Endothelial cell of umbilical vein (primary cell): ENCODE data around the gene TOM1. TPM values are rescaled to one million over a fixed set of nuclear protein-coding genes. Genes with fewer than 3 reads are reported as not detected.

ENCODE experiments used
- BruUV-seq: library from RNA; stranded (reverse); fragments of 400-500 nt; replicated peaks from 2 replicates; lab custom pipeline; 2021; lab: Mats Ljungman, UMichigan
- CTCF ChIA-PET: fragments of 300-600, 350-600 bp; sonication (Branson Sonifier 250); formaldehyde crosslinking; loops from one replicate; lab custom pipeline; 2021; ENCODE audit warnings: antibody characterized with exemption, inconsistent platforms; lab: Charles Lee
- POLR2A ChIA-PET: fragments of 300-600, 350-600 bp; sonication (Branson Sonifier 250); formaldehyde crosslinking; loops from one replicate; lab custom pipeline; 2021; ENCODE audit warnings: antibody characterized with exemption, inconsistent platforms; lab: Charles Lee
- DNase-seq: peaks from one replicate; pipeline ENCODE4 v3.0.0-alpha.2; 2011; ENCODE audit warnings: low read depth, low spot score
- FAIRE-seq: peaks from 2 replicates; lab custom pipeline; 2011; peaks lifted over from hg19 to GRCh38; lab: Jason Lieb, UNC
- H2AFZ ChIP-seq: 2 replicates; pipeline ENCODE4 v1.6.0; 2012; ENCODE audit warnings: low read depth, low read length, control low read depth, inconsistent platforms
- H3K27ac ChIP-seq: 2 replicates; pipeline ENCODE4 v1.5.1; 2011; ENCODE audit warnings: low read depth, mild to moderate bottlenecking, control low read depth, low read length, moderate library complexity; ENCODE audit not compliant: insufficient read depth
- H3K27me3 ChIP-seq, 2 experiments: 2 replicates each; pipeline versions ENCODE4 v1.6.0 to v1.6.1; 2011; ENCODE audit warnings: low read length in 2 of 2, mixed read lengths in 1 of 2; ENCODE audit not compliant: control insufficient read depth in 2 of 2, insufficient read depth in 2 of 2
- H3K36me3 ChIP-seq, 2 experiments: 2 replicates in 1 of 2; 3 replicates in 1 of 2; pipeline ENCODE4 v1.5.1; 2011; ENCODE audit warnings: low read length in 2 of 2, mild to moderate bottlenecking in 1 of 2, moderate library complexity in 1 of 2; ENCODE audit not compliant: control insufficient read depth in 2 of 2, insufficient read depth in 2 of 2; ENCODE audit errors: extremely low read depth in 1 of 2
- H3K4me1 ChIP-seq: 3 replicates; pipeline ENCODE4 v1.5.1; 2011; ENCODE audit warnings: mild to moderate bottlenecking, low read length; ENCODE audit not compliant: control insufficient read depth, insufficient read depth; ENCODE audit errors: extremely low read depth
- H3K4me2 ChIP-seq: 2 replicates; pipeline ENCODE4 v1.6.1; 2011; ENCODE audit warnings: low read length, control low read depth, mixed read lengths; ENCODE audit not compliant: insufficient read depth
- H3K4me3 ChIP-seq, 3 experiments: fragments of 200-600 bp in 1 of 3; sonication (generic), shearing (Covaris generic) in 1 of 3; replicated peaks in 1 of 3; 2 replicates each; pipeline ENCODE4 v1.5.1; 2011 to 2016; ENCODE audit warnings: control low read depth in 3 of 3, low read length in 3 of 3, mild to moderate bottlenecking in 2 of 3, inconsistent platforms in 1 of 3, low read depth in 1 of 3, moderate library complexity in 1 of 3; ENCODE audit not compliant: insufficient read depth in 1 of 3
- H3K79me2 ChIP-seq: 2 replicates; pipeline ENCODE4 v1.6.0; 2012; ENCODE audit warnings: low read length, inconsistent platforms; ENCODE audit not compliant: control insufficient read depth, insufficient read depth
- H3K9ac ChIP-seq: replicated peaks from 2 replicates; pipeline ENCODE3; 2011; ENCODE audit warnings: low read length, control low read depth; ENCODE audit not compliant: insufficient read depth; ENCODE audit errors: extremely low read depth
- H3K9me1 ChIP-seq: replicated peaks from 3 replicates; pipeline ENCODE4 v1.6.0; 2011; ENCODE audit warnings: mild to moderate bottlenecking, low read length; ENCODE audit not compliant: control insufficient read depth, insufficient read depth; ENCODE audit errors: extremely low read depth
- H3K9me3 ChIP-seq: replicated peaks from 2 replicates; pipeline ENCODE4 v1.5.1; 2012; ENCODE audit warnings: low read length, inconsistent platforms; ENCODE audit not compliant: control insufficient read depth, insufficient read depth
- H4K20me1 ChIP-seq: replicated peaks from 2 replicates; pipeline ENCODE3; 2011; ENCODE audit warnings: mild to moderate bottlenecking, low read length; ENCODE audit not compliant: control insufficient read depth, insufficient read depth; ENCODE audit errors: extremely low read depth
- EZH2 ChIP-seq: IDR thresholded peaks from 2 replicates; pipeline ENCODE4 v1.6.1; 2012; ENCODE audit warnings: borderline replicate concordance, low read depth, mild to moderate bottlenecking, moderate library complexity, low read length, inconsistent platforms; ENCODE audit not compliant: severe bottlenecking
- FOS ChIP-seq: IDR thresholded peaks from 2 replicates; pipeline ENCODE4 v1.6.1; 2011; ENCODE audit warnings: mild to moderate bottlenecking, low read length, moderate library complexity, borderline replicate concordance; ENCODE audit not compliant: insufficient read depth
- JUN ChIP-seq: IDR thresholded peaks from 2 replicates; pipeline ENCODE4 v1.6.1; 2011; ENCODE audit warnings: borderline replicate concordance, low read depth; ENCODE audit not compliant: insufficient read length, insufficient read depth
- MAX ChIP-seq: IDR thresholded peaks from 2 replicates; pipeline ENCODE4 v1.6.1; 2011; ENCODE audit not compliant: insufficient read depth, insufficient read length
- MYC ChIP-seq: IDR thresholded peaks from one replicate; pipeline ENCODE4 v1.6.1; 2011; ENCODE audit warnings: mild to moderate bottlenecking, low read depth, low read length
- POLR2A ChIP-seq: IDR thresholded peaks from 2 replicates; pipeline ENCODE4 v1.6.1; 2012; ENCODE audit warnings: low read depth, mild to moderate bottlenecking, control low read depth, low read length
- POLR2AphosphoS5 ChIP-seq: IDR thresholded peaks from 2 replicates; pipeline ENCODE4 v1.6.1; 2012; ENCODE audit warnings: low read depth, mild to moderate bottlenecking, control low read depth, low read length, moderate library complexity; ENCODE audit not compliant: insufficient read depth
- dilution Hi-C: fragments of 300-500 bp; cut with MboI; formaldehyde crosslinking; loops from one replicate; pipeline ENCODE4 v1.15.0; 2019; ENCODE audit warnings: low sequenced_read_pairs; ENCODE audit not compliant: extremely low pct_ligation_motif_present
- intact Hi-C: fragments of 100-400 bp; cut with micrococcal nuclease; formaldehyde crosslinking; loops from one replicate; pipeline ENCODE4 v1.10.0; 2022
- polyA plus RNA-seq, 4 experiments: library from polyadenylated mRNA; depleted of rRNA in 3 of 4; stranded (reverse) in 3 of 4; unstranded in 1 of 4; fragments of >200 nt; gene quantifications; 2 replicates each; pipeline versions ENCODE4 v1.2.1 to v1.2.3, GENCODE V29; 2011 to 2012; ENCODE audit warnings: missing spikeins in 1 of 4
- total RNA-seq: library from RNA; stranded (reverse); gene quantifications from 2 replicates; pipeline ENCODE4 v1.2.3, GENCODE V29; 2021
- TF ChIP-seq, protein P1 (sequence below), 2 donors: IDR thresholded peaks; 1 replicate in 1 of 2; 2 replicates in 1 of 2; pipeline ENCODE4 v1.5.1; 2011; ENCODE audit warnings: low read length in 2 of 2, mild to moderate bottlenecking in 2 of 2, moderate library complexity in 2 of 2, control low read depth in 1 of 2, inconsistent platforms in 1 of 2, low read depth in 1 of 2; ENCODE audit not compliant: insufficient read depth in 1 of 2; ENCODE audit errors: extremely low read depth in 1 of 2

Gene TOM1
- total and polyA plus RNA-seq, 2 donors (not counting 3 experiments of a cell fraction or from before 2014, with no cell fraction given): 36.4 to 74.4 TPM

DNA sequence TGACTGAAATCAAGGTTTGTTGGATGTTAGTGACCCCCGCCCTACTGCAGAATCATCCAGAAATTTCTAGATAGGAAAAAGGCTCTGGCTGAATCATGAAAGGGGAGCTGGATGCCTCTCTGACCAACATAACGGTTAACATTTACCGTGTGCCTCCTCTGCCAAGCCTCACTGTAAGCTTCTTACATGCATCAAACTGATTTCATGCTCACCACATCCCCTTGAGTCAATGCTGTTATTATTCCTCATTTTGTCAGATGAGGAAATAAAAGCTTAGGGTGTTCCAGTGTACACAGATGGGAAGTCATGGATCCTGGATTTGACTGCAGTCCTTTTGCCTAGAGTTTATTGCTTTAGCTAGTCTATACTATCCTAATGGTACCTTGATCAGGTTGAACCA lies 75.3 kb downstream of the TOM1 start:
- ChIA-PET POLR2A (no interaction called here), CTCF (interaction anchor here (0.9 kb wide), 1 partner anchor 15 kb away, joined by 4 read pairs; no protein-coding TSS in a partner anchor)
- FAIRE-seq: no peak
- H3K4me1 ChIP-seq: peaks cover 20% of the 10 kb centered on the region
- no peak for DNase-seq
- no peak overlapping the region for H3K4me2 ChIP-seq
- no peaks in the 10 kb centered on the region for H3K9me1 ChIP-seq
- no peaks in the 10 kb centered on the region for H3K36me3 ChIP-seq
- BruUV-seq: no TSS peak
- no peak overlapping the region for H3K27ac ChIP-seq
- H3K9me3 ChIP-seq: no peaks in the 10 kb centered on the region
- H3K79me2 ChIP-seq: no peaks in the 10 kb centered on the region
- no peak for TF ChIP-seq MYC
- TF ChIP-seq EZH2: no peak
- TF ChIP-seq, protein P1, sequence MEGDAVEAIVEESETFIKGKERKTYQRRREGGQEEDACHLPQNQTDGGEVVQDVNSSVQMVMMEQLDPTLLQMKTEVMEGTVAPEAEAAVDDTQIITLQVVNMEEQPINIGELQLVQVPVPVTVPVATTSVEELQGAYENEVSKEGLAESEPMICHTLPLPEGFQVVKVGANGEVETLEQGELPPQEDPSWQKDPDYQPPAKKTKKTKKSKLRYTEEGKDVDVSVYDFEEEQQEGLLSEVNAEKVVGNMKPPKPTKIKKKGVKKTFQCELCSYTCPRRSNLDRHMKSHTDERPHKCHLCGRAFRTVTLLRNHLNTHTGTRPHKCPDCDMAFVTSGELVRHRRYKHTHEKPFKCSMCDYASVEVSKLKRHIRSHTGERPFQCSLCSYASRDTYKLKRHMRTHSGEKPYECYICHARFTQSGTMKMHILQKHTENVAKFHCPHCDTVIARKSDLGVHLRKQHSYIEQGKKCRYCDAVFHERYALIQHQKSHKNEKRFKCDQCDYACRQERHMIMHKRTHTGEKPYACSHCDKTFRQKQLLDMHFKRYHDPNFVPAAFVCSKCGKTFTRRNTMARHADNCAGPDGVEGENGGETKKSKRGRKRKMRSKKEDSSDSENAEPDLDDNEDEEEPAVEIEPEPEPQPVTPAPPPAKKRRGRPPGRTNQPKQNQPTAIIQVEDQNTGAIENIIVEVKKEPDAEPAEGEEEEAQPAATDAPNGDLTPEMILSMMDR (IDR thresholded peaks at IDR 0.05; ENCODE audit: extremely low read depth in 1 of 2, insufficient read depth in 1 of 2, low read depth in 1 of 2, low read length in 2 of 2): no peak
- TF ChIP-seq POLR2A: no peak
- TF ChIP-seq JUN: no peak
- no peak for TF ChIP-seq POLR2AphosphoS5
- TF ChIP-seq FOS: no peak
- TF ChIP-seq MAX: no peak
- intact Hi-C loops: no loop called here
- peak overlapping the region; percentile 23 for H2AFZ ChIP-seq
- H4K20me1 ChIP-seq: no peaks in the 10 kb centered on the region
- H3K9ac ChIP-seq: no peak overlapping the region
- dilution Hi-C loops: no loop called here
- no peaks in the 10 kb centered on the region for H3K27me3 ChIP-seq
- no peak overlapping the region for H3K4me3 ChIP-seq
